HG03571 (cell line): ENCODE measurements around the gene NRL.
A peak's percentile ranks its signal among the peaks of the same experiment; 100 is the strongest.

Source experiments
- ATAC-seq: cut with Tn5 transposase; IDR thresholded peaks from one replicate; pipeline ENCODE4 v1.9.1; 2021; ENCODE audit not compliant: unreplicated experiment

Gene NRL

GRCh38 chr14:24100982-24101494 is 13.7 kb downstream of the NRL start:
- ATAC-seq, result no peak

- no peak for ATAC-seq
Observed at GRCh38 chr14:24100197-24100981, 14.4 kb downstream of the NRL start.

- ATAC-seq, result no peak
Observed at GRCh38 chr14:24098927-24099813, 15.6 kb downstream of the NRL start.

GRCh38 chr14:24098229-24098926 is 16.4 kb downstream of the NRL start:
- no peak for ATAC-seq

- ATAC-seq, result no peak
Observed at GRCh38 chr14:24096545-24097181, 18.1 kb downstream of the NRL start.

- peak; percentile 53 for ATAC-seq
Observed at GRCh38 chr14:24095271-24096068, 19.3 kb downstream of the NRL start.

- ATAC-seq, result no peak
Observed at GRCh38 chr14:24094841-24095270, 19.9 kb downstream of the NRL start.

- ATAC-seq, result peak; percentile 37
Observed at GRCh38 chr14:24093901-24094840, 20.6 kb downstream of the NRL start, which contains the start of gene PCK2. TSS of gene PCK2 (plus strand) at chr14:24094311. CDS start at chr14:24094406, 95 bp downstream.

GRCh38 chr14:24093207-24093900 is 21.4 kb downstream of the NRL start:
- ATAC-seq, result no peak

GRCh38 chr14:24092505-24093206 is 22.1 kb downstream of the NRL start:
- no peak for ATAC-seq

- ATAC-seq, result no peak
Observed at GRCh38 chr14:24092110-24092504, 22.6 kb downstream of the NRL start.

GRCh38 chr14:24089890-24090289 is 24.9 kb downstream of the NRL start:
- no peak for ATAC-seq

- ATAC-seq, result no peak
Observed at GRCh38 chr14:24088095-24088494, 26.7 kb downstream of the NRL start.

- ATAC-seq, result no peak
Observed at GRCh38 chr14:24087004-24087403, 27.7 kb downstream of the NRL start.

- ATAC-seq, result no peak
Observed at GRCh38 chr14:24086193-24086955, 28.4 kb downstream of the NRL start.

- no peak for ATAC-seq
Observed at GRCh38 chr14:24085215-24085614, 29.5 kb downstream of the NRL start.

GRCh38 chr14:24084440-24084839 is 30.3 kb downstream of the NRL start:
- no peak for ATAC-seq
